GM10847 (cell line): ENCODE measurements around the gene NOX5.

ENCODE experiments used
- POLR2A ChIP-seq: IDR thresholded peaks from 2 replicates; pipeline ENCODE4 v1.6.1; 2011; ENCODE audit not compliant: insufficient read length; ENCODE audit errors: extremely low read depth

NOX5 gene

GRCh38 chr15:69080295-69081248, 66.1 kb downstream of the NOX5 start:
- no peak for TF ChIP-seq POLR2A

GRCh38 chr15:69081310-69082004, 67.0 kb downstream of the NOX5 start:
- TF ChIP-seq POLR2A = no peak

GRCh38 chr15:69082021-69082502, 67.6 kb downstream of the NOX5 start:
- TF ChIP-seq POLR2A = no peak

- TF ChIP-seq POLR2A = no peak
Observed at GRCh38 chr15:69082554-69082953, 68.1 kb downstream of the NOX5 start.

GRCh38 chr15:69084404-69085030, 70.0 kb downstream of the NOX5 start:
- TF ChIP-seq POLR2A = no peak

GRCh38 chr15:69085325-69086081, 71.0 kb downstream of the NOX5 start:
- TF ChIP-seq POLR2A = no peak

- TF ChIP-seq POLR2A = no peak
Observed at GRCh38 chr15:69086427-69087204, 72.1 kb downstream of the NOX5 start.

- TF ChIP-seq POLR2A = no peak
Observed at GRCh38 chr15:69087366-69087976, 73.0 kb downstream of the NOX5 start.

- TF ChIP-seq POLR2A = no peak
Observed at GRCh38 chr15:69088300-69088965, 73.9 kb downstream of the NOX5 start.

GRCh38 chr15:69089258-69089657, 74.8 kb downstream of the NOX5 start:
- TF ChIP-seq POLR2A = no peak

- no peak for TF ChIP-seq POLR2A
Observed at GRCh38 chr15:69090197-69090948, 75.9 kb downstream of the NOX5 start.

- TF ChIP-seq POLR2A = no peak
Observed at GRCh38 chr15:69091654-69092053, 77.2 kb downstream of the NOX5 start.

GRCh38 chr15:69092159-69092558, 77.7 kb downstream of the NOX5 start:
- no peak for TF ChIP-seq POLR2A

- no peak for TF ChIP-seq POLR2A
Observed at GRCh38 chr15:69093127-69093526, 78.6 kb downstream of the NOX5 start.
